ENCODE results near the gene PDE11A. TPM values are rescaled to one million over a fixed set of nuclear protein-coding genes. Genes with fewer than 3 reads are reported as not detected.

The PDE11A gene
- total RNA-seq, 2 experiments from 2014 or later, result not detected

GRCh38 chr2:177917169-177917568, 155.4 kb downstream of the PDE11A start:
- Mint-ChIP-seq H3K27ac (no peak overlapping the region), H3K4me1 (ENCODE audit: low read depth) (no peaks in the 10 kb centered on the region), H3K27me3 (no peaks in the 10 kb centered on the region), H3K9me3 (no peaks in the 10 kb centered on the region), H3K36me3 (ENCODE audit: low read depth) (no peaks in the 10 kb centered on the region), H3K4me3 (no peak overlapping the region)
- TF ChIP-seq CTCF (IDR thresholded peaks at IDR 0.05), result no peak
- ATAC-seq (no peak), DNase-seq (no peak)
- POLR2A ChIA-PET, result no interaction called here
- CTCF ChIA-PET, result interaction anchor here (3.4 kb wide), 1 partner anchor 10 kb away, joined by 15 read pairs; no protein-coding TSS in a partner anchor
- intact Hi-C loops (cut with micrococcal nuclease), result no loop called here

DNA sequence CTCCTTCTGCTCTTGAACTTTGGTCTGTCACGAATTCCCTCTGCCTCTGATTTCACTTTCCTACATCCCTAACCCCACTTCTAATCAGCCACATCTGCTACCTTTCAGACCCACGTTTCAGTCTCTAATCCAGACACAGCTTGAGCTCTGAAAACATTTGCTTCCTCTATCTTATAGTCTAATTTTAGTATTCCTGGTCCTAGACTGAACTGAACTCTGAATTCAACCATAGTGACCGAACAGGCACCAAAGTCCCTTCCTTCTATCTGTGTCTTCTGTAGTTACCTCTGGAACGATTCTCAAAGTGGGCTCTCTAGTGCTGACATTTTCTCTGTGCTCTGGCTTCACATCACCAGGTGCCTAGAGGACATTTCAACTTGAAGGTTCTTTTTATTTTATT, 156.2 kb downstream of the PDE11A start:
- Mint-ChIP-seq H3K4me1 (ENCODE audit: low read depth) (no peaks in the 10 kb centered on the region), H3K27ac (no peak overlapping the region), H3K36me3 (ENCODE audit: low read depth) (no peaks in the 10 kb centered on the region), H3K4me3 (no peak overlapping the region), H3K9me3 (no peaks in the 10 kb centered on the region), H3K27me3 (no peaks in the 10 kb centered on the region)
- intact Hi-C loops (cut with micrococcal nuclease), result no loop called here
- ATAC-seq (no peak), DNase-seq (no peak)
- CTCF ChIA-PET, result interaction anchor here (3.4 kb wide), 1 partner anchor 9 kb away, joined by 15 read pairs; no protein-coding TSS in a partner anchor
- no peak for TF ChIP-seq CTCF (IDR thresholded peaks at IDR 0.05)
- POLR2A ChIA-PET, result no interaction called here

GRCh38 chr2:177914247-177914646, 158.3 kb downstream of the PDE11A start:
- ATAC-seq (no peak), DNase-seq (no peak)
- Mint-ChIP-seq H3K27me3 (no peaks in the 10 kb centered on the region), H3K4me1 (ENCODE audit: low read depth) (no peaks in the 10 kb centered on the region), H3K36me3 (ENCODE audit: low read depth) (no peaks in the 10 kb centered on the region), H3K9me3 (no peaks in the 10 kb centered on the region), H3K4me3 (no peak overlapping the region), H3K27ac (no peak overlapping the region)
- no peak for TF ChIP-seq CTCF (IDR thresholded peaks at IDR 0.05)
- intact Hi-C loops (cut with micrococcal nuclease), result no loop called here
- ChIA-PET POLR2A (no interaction called here), CTCF (no interaction called here)

- Mint-ChIP-seq H3K27ac (no peak overlapping the region), H3K27me3 (no peaks in the 10 kb centered on the region), H3K9me3 (no peaks in the 10 kb centered on the region), H3K4me1 (ENCODE audit: low read depth) (peaks cover 2% of the 10 kb centered on the region), H3K36me3 (ENCODE audit: low read depth) (no peaks in the 10 kb centered on the region), H3K4me3 (no peak overlapping the region)
- POLR2A ChIA-PET, result no interaction called here
- no peak for DNase-seq
- no peak for ATAC-seq
- intact Hi-C loops (cut with micrococcal nuclease), result no loop called here
- no peak for TF ChIP-seq CTCF (IDR thresholded peaks at IDR 0.05)
- CTCF ChIA-PET, result no interaction called here
Observed at GRCh38 chr2:177909962-177910361, 162.6 kb downstream of the PDE11A start.

DNA sequence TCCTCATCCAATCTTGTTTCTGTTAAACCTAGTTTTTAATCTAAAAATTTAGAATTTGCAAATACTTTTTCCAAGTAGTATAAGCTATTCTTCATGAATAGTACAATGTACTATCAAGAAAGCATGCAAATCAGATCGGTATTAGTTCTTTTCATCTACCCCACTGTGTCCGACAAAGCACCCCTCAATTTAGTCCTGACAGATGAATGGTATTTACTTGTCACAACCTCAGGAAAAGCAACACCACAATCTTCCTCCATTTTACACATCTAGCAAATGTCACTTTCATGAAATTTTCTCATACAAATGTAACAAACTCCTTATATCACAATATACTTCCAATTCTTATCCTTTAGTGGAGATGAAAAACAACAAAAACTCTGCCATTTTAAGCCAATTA, 163.8 kb downstream of the PDE11A start:
- ChIA-PET POLR2A (no interaction called here), CTCF (interaction anchor here (1.0 to 3.8 kb wide), 2 partner anchors 8 to 22 kb away, joined by 3 to 15 read pairs; no protein-coding TSS in a partner anchor)
- ATAC-seq (no peak), DNase-seq (no peak)
- Mint-ChIP-seq H3K4me1 (ENCODE audit: low read depth) (peaks cover 2% of the 10 kb centered on the region), H3K36me3 (ENCODE audit: low read depth) (no peaks in the 10 kb centered on the region), H3K27me3 (no peaks in the 10 kb centered on the region), H3K9me3 (no peaks in the 10 kb centered on the region), H3K4me3 (no peak overlapping the region), H3K27ac (no peak overlapping the region)
- intact Hi-C loops (cut with micrococcal nuclease), result no loop called here
- TF ChIP-seq CTCF (IDR thresholded peaks at IDR 0.05), result no peak
